ENCODE measurements around the gene NRP1. TPM values are rescaled to one million over a fixed set of nuclear protein-coding genes. Genes with fewer than 3 reads are reported as not detected.

The NRP1 gene
- total and polyA plus RNA-seq, 9 donors: 39.6 to 134 (median 67.2) TPM

DNA sequence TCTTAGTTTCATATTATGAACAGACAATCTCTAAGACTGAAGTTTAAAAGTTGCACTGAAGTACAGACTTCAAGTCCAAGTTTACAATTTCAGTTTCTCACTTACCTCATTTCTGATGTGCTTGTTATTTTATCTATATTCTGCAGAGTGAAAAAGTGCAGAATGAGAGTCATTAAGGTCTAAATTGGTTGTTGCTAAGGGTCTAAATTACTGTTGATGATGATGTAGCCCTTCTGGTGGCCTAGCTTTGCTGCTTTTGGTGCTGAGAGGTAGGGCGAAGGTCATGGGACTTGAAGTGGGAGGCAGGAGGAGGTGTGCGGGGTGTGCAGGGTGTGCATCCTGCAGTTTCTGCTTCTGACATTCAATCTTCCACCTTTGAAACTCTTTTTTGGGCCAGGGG, 38.8 kb upstream of the NRP1 start:
- intact Hi-C loops (cut with DNase I): no loop called here
- DNase-seq: no peak
- Histone ChIP-seq H3K27ac (no peak overlapping the region), H3K27me3 (no peaks in the 10 kb centered on the region), H3K4me3 (no peak overlapping the region), H3K36me3 (no peaks in the 10 kb centered on the region), H3K9me3 (no peaks in the 10 kb centered on the region), H3K4me1 (ENCODE audit: insufficient read depth) (no peaks in the 10 kb centered on the region)
- 88 to 94% (median 93%) methylated on average over 2 of the region's 2 CpGs for WGBS, 3 donors
- TF ChIP-seq, protein P1, sequence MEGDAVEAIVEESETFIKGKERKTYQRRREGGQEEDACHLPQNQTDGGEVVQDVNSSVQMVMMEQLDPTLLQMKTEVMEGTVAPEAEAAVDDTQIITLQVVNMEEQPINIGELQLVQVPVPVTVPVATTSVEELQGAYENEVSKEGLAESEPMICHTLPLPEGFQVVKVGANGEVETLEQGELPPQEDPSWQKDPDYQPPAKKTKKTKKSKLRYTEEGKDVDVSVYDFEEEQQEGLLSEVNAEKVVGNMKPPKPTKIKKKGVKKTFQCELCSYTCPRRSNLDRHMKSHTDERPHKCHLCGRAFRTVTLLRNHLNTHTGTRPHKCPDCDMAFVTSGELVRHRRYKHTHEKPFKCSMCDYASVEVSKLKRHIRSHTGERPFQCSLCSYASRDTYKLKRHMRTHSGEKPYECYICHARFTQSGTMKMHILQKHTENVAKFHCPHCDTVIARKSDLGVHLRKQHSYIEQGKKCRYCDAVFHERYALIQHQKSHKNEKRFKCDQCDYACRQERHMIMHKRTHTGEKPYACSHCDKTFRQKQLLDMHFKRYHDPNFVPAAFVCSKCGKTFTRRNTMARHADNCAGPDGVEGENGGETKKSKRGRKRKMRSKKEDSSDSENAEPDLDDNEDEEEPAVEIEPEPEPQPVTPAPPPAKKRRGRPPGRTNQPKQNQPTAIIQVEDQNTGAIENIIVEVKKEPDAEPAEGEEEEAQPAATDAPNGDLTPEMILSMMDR (IDR thresholded peaks at IDR 0.05): no peak
- TF ChIP-seq EP300 (IDR thresholded peaks at IDR 0.05): no peak
- TF ChIP-seq POLR2A (IDR thresholded peaks at IDR 0.05): no peak

DNA sequence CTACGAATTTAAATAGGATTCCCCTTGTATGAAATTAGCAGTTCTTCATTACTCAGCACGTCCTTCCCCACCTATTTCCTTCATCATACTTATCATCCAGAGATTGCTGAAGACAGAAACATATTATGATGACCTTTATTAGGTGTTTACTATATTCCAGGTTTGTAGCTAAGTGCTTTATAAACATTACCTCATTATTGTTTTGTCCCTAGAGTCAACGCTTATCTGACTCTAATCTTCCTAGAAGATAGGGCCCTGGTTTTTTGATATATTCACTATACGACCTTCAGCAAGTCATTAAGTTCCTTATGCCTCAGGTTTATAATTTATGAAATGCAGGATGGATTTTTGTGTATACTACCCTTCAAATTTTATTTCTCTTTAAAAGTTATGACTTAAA, 36.8 kb upstream of the NRP1 start:
- WGBS, 3 donors: 74 to 88% (median 80%) methylated on average over 4 of the region's 4 CpGs
- intact Hi-C loops (cut with DNase I): no loop called here
- H3K4me3 ChIP-seq: no peak overlapping the region

DNA sequence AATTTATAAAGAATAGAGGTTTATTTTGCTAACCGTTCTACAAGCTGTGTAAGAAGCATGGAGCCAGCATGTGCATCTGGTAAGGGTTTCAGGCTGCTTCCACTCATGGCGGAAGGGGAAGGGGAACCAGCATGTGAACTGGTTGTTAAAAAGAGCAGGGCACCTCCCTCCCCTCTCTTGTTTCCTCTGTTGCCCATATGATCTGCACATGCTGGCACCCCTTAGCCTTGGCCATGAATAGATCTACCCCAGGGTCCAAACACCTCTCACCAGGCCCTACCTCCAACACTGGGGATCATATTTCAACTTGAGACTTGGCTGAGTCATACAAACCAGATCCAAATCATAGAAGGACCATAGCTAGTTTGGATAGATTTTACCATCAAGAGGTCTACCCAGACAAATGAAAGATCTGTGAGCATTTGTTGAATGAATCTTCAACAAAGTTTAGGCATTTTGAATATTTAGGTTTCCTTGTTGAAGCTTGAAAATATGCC, 36.0 kb upstream of the NRP1 start:
- H3K27ac ChIP-seq: no peak overlapping the region
- H3K36me3 ChIP-seq: no peaks in the 10 kb centered on the region
- intact Hi-C loops (cut with DNase I): no loop called here
- H3K9me3 ChIP-seq: no peaks in the 10 kb centered on the region
- TF ChIP-seq, protein P1 (IDR thresholded peaks at IDR 0.05): no peak
- no peak for TF ChIP-seq EP300 (IDR thresholded peaks at IDR 0.05)
- no peak for TF ChIP-seq POLR2A (IDR thresholded peaks at IDR 0.05)
- H3K27me3 ChIP-seq: no peaks in the 10 kb centered on the region
- H3K4me1 ChIP-seq (ENCODE audit: insufficient read depth): no peaks in the 10 kb centered on the region
- WGBS, 3 donors: 93 to 100% (median 96%) methylated on average over 2 of the region's 2 CpGs
- H3K4me3 ChIP-seq: no peak overlapping the region
- no peak for DNase-seq

More for the DNA sequence above, 36.8 kb upstream of the NRP1 start:
- Histone ChIP-seq H3K4me1 (ENCODE audit: insufficient read depth) (no peaks in the 10 kb centered on the region), H3K27me3 (no peaks in the 10 kb centered on the region), H3K36me3 (no peaks in the 10 kb centered on the region), H3K27ac (no peak overlapping the region), H3K9me3 (no peaks in the 10 kb centered on the region)
- no peak for TF ChIP-seq EP300 (IDR thresholded peaks at IDR 0.05)
- no peak for TF ChIP-seq POLR2A (IDR thresholded peaks at IDR 0.05)
- TF ChIP-seq, protein P1 (IDR thresholded peaks at IDR 0.05): no peak
- no peak for DNase-seq

DNA sequence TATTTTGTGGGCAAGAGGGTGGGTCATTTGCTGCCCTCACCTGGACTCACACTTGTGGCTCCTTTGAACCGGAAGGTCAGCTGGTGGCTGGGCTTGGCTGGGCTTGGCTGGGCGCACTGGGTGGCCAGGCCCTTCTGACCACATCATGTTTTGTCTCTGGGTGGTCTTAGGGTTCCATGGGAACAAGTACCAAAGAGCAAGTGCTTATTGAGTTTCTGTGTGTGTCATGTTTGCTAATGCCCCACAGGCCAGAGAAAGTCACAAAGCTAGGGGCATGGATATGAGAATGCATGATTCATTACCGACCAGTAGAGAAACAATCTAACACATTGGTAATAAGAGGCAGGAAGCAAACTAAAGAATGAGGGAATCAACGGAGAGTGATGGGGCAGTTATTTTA, 33.6 kb upstream of the NRP1 start:
- intact Hi-C loops (cut with DNase I): no loop called here
- Histone ChIP-seq H3K9me3 (no peaks in the 10 kb centered on the region), H3K4me1 (ENCODE audit: insufficient read depth) (no peaks in the 10 kb centered on the region), H3K36me3 (no peaks in the 10 kb centered on the region), H3K27ac (no peak overlapping the region), H3K4me3 (no peak overlapping the region), H3K27me3 (no peaks in the 10 kb centered on the region)
- DNase-seq: no peak
- 93 to 95% (median 95%) methylated on average over 4 of the region's 4 CpGs for WGBS, 3 donors
- TF ChIP-seq EP300 (IDR thresholded peaks at IDR 0.05): no peak
- TF ChIP-seq POLR2A (IDR thresholded peaks at IDR 0.05): no peak
- TF ChIP-seq, protein P1 (IDR thresholded peaks at IDR 0.05): no peak
